ENCODE measurements around the gene LINC00237.

- TF ChIP-seq CTCF (IDR thresholded peaks at IDR 0.05), result no peak
- TF ChIP-seq POLR2A (IDR thresholded peaks at IDR 0.05), result no peak
Measured at GRCh38 chr20:21049305-21049828, 56.8 kb downstream of the LINC00237 start.
